AG08396 (cell line): Measurements from ENCODE around the gene NSUN6.

ENCODE experiments used
- DNase-seq: peaks from one replicate; pipeline ENCODE4 v3.0.0; 2012; ENCODE audit warnings: low spot score, mixed read lengths

NSUN6 gene

DNA sequence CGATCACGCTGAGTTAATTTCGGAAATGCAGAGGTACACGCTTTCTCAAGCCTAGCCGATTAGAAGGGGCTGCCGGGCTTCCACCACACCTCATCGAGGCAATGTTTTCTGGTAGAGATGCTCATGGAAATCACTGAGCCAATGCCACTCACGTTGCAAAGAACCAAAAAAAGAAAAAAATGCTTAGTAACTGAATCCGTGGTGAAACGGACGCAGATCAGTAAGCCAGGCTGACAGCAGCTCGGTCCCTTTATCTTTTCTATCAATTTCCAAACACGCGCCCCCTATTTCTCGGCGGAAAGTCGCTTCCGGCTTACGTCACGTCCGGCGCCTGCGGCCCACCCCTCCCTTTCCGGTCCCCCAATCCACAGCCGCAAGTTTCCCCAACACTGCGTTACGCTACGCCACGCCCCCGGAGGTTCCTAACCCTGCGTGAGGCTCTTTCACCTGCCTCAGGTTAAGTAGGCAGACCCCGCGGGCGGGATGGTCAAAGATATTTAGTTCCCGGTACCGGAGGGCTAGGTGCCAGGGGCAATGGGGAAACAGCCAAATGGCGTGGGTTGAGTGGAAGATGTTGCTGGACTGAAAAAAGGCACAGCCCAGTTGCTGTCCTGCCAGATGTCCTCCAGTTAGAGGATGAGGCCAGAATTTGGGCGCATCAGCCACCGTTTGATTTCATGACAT lies at the start of gene NSUN6:
TSS of gene NSUN6 (minus strand) at position 264 of the 684 bp plus-strand sequence. CDS start 384 bp downstream, outside the sequence.
- peak; percentile 87 for DNase-seq

DNA sequence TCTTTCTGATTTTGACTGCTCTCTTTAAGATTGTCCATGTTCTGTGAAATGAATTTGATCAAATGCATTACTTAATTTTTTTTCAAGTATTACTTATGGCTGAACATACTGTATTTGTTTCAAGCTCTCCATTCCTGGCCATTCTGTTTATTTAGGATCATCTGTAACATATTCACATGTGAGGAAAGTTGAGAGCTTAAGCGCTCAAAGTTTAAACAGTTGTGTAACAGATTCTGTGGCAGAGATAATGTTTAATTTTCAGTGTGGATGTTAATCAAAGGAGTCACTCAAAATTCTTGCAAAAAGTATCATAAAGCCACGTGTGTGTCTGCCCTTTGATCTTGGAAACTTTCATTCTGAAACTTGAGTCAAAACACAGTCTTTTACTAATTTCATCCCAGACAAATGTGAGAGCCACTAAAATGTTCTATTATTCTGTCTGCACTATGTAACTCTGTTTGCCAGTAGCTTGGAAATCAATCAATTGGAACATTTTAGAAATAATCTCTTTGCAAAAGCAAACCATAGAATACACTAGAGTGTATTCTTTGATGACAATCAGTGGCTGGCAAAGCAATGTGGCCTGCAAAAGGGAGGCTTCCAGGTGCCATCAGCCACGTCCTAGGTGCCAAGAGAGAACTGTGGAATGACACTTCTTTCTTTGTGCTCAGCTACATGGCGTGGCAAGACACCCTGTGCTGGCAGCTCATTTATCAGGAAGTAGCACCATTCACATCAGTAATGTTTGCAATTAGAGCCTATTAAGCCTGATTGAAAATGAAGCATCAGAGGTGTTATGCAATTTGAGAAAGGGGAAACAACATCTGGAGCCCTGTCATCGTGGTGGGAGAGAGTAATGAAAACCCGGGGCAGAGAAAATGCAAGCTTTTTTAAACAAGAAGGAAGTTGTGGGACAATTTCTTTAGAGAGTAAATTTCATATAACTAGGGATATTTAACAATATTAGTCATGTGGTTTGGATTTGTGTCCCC lies 48.8 kb upstream of the NSUN6 start:
- no peak for DNase-seq

DNA sequence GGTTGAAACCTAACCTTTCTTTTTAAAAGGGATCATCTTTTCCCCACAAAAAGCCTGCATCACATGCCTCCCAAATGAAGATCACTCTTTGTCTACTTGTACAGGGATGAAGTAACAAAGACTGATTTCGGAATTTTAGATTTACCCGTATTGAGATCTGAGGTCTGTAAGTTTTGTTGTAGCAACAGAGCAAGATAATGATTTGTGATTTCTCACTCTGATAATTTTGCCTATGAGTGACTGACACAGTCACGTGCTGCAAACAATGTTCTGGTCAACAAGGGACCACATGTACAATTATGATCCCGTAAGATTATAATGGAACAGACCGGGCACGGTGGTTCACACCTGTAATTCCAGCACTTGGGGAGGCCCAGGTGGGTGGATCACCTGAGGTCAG lies 39.2 kb upstream of the NSUN6 start:
- no peak for DNase-seq

GRCh38 chr10:18689498-18689897 lies 38.1 kb upstream of the NSUN6 start:
- no peak for DNase-seq

GRCh38 chr10:18687706-18688105 lies 36.3 kb upstream of the NSUN6 start:
- no peak for DNase-seq

DNA sequence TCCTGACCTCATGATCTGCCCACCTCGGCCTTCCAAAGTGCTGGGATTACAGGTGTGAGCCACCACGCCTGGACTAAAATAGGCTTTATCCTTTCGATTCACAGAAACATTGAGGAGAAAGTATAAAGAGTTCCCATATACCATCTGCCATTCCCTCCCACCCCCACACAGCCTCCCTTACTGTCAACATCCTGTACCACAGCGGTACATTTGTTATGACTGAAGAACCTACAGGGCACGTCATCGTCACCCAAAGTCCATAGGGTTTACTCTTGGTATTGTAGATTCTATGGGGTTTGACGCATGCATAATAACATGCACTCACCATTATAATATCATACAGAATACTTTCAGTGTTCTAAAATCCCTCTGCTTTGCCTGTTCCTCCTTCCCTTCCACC lies 35.8 kb upstream of the NSUN6 start:
- DNase-seq = no peak

GRCh38 chr10:18685555-18685954 lies 34.2 kb upstream of the NSUN6 start:
- no peak for DNase-seq

GRCh38 chr10:18684953-18685352 lies 33.6 kb upstream of the NSUN6 start:
- DNase-seq = no peak

- DNase-seq = no peak
Measured at GRCh38 chr10:18684416-18684815, 33.0 kb upstream of the NSUN6 start.

- no peak for DNase-seq
Measured at GRCh38 chr10:18683427-18683826, 32.0 kb upstream of the NSUN6 start.

- DNase-seq = no peak
Measured at GRCh38 chr10:18681971-18682411, 30.6 kb upstream of the NSUN6 start.

- DNase-seq = no peak
Measured at GRCh38 chr10:18681366-18681765, 30.0 kb upstream of the NSUN6 start.

GRCh38 chr10:18680754-18681153 lies 29.4 kb upstream of the NSUN6 start:
- no peak for DNase-seq

DNA sequence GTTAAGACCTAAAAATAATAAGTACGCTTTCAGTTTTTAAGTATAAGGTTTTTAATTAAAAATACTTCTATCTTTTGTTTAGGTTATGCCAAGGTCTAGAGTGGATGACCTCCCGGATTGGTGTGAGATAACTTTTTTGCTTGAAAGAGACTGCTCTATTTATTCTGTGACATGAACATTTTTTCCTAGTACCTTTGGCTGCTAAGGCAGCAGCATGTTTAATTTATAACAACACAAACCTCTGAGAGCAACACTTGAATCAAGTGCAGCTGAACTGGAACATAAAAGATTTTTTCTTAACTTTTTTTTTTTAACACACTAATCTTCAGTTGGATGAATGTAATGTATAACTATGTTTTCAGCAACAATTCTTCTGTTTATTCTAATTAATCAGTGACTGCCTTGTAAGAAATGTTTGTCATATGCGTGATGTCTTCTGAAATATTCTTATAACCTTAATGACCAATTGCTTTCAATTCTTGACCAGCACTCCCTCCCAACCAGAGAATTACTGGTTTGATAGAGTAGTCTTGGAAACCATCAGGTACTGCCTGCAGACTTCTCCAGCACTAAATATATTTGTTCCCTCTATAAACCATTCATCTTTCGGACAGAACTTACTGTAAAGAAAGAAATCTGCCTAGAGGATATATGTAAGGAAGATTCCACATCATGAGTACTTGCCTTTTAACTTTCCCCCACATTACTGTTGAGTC lies 23.9 kb upstream of the NSUN6 start:
- no peak for DNase-seq

- DNase-seq = no peak
Measured at GRCh38 chr10:18668026-18668425, 16.6 kb upstream of the NSUN6 start.

- DNase-seq = peak; percentile 45
Measured at GRCh38 chr10:18666810-18667209, 15.4 kb upstream of the NSUN6 start.

DNA sequence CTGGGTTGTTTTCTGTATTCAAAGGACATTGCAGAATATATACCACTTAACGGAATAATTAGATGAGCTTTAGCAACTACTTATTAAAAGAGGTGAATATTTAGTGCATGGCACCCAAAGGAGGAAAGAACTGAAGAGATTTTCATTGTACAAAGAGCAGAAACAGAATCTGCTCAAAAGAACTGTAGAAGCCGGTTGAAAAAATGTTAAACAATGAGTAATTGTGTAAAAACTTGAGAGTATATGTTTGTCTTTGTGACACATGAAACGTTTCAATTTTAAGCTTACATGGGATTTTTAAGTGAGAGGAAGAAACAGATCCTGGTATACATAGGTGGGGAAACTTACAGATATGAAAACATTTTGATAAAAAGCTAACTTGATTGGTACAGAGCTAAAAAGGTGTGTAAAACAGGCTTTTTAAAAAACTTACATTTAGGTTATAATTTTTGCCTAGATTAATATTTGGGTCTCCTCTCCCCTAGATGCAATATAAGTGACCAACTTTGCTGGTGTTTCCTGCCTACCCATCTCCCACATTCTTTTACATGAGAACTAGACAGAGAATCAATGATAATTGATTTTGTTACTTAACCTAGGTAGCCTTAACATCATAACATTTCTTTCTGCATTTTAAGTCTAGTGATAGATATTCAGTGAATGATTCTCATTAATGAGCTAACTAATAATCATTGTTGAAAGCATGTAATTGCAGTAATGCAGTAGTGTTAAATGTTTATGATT lies 14.6 kb upstream of the NSUN6 start:
- DNase-seq = peak; percentile 43

- DNase-seq = no peak
Measured at GRCh38 chr10:18664841-18665478, 13.6 kb upstream of the NSUN6 start.

- DNase-seq = no peak
Measured at GRCh38 chr10:18660816-18661431, 9.5 kb upstream of the NSUN6 start.

DNA sequence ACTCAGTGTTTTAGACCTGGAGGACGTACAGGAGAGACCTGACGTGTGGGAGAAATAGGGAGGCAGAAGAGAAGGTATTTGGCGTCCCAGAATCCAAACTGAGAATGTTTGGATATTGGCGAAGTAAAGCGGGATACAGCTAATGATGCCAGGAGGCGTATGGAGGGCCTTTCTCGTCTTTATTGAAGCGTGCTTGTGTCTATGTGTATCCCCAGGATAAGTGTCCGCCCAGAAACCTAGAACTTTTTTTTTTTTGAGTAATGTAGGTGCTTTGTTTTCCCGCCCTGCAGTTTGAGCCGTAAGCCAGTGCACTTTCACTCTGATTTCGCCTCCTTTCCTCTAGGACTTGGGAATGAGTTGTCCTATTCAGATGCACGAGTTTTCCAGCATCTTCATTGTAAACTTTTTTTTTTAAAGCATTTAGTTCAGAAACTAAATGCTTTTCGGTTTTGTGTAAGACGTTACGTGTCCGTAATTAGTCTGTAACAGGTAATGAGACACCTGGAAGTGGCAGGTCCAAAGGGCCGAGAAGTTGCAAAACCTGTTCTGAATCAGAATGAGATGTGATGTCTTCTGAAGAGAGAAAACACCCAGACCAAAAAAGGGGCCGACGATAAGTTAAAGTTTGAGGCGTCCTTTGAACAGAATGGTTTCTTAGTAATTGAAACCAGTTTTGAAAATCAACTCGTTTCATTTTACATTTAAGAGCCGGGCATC lies 8.6 kb upstream of the NSUN6 start:
- DNase-seq = peak; percentile 16
